Fibroblast of skin of left quadriceps (primary cell): ENCODE measurements around the gene ACO2.
"Not testable (repeated sequence)": the region's sequence is repeated elsewhere in the genome, so short reads cannot be mapped to it uniquely, and the experiment has no call there.

Source experiments
- DNase-seq, 2 experiments: peaks; one replicate each; pipeline ENCODE4 v3.0.0-alpha.2; 2013; ENCODE audit warnings: low read depth in 2 of 2

ACO2 gene

GRCh38 chr22:41568811-41569210, 99.9 kb downstream of the ACO2 start:
- DNase-seq, result no peak

- no peak for DNase-seq
Measured at GRCh38 chr22:41570221-41570620, 101.3 kb downstream of the ACO2 start.

- DNase-seq, result no peak
Measured at GRCh38 chr22:41571786-41572185, 102.9 kb downstream of the ACO2 start.

- DNase-seq, result not testable (repeated sequence)
Measured at GRCh38 chr22:41572305-41572704, 103.4 kb downstream of the ACO2 start.

- DNase-seq, result no peak
Measured at GRCh38 chr22:41573677-41574076, 104.8 kb downstream of the ACO2 start.

GRCh38 chr22:41574847-41575381, 106.0 kb downstream of the ACO2 start:
- DNase-seq, result no peak

GRCh38 chr22:41575533-41575932, 106.6 kb downstream of the ACO2 start:
- no peak for DNase-seq

- no peak for DNase-seq
Measured at GRCh38 chr22:41576877-41577276, 108.0 kb downstream of the ACO2 start.

GRCh38 chr22:41578114-41578513, 109.2 kb downstream of the ACO2 start:
- no peak for DNase-seq
